Amniotic stem cell (primary cell): ENCODE measurements around the gene EVPL.

Experiments used
- DNase-seq: peaks from one replicate; lab custom pipeline; 2025; lab: John Stamatoyannopoulos, UW

The EVPL gene

DNA sequence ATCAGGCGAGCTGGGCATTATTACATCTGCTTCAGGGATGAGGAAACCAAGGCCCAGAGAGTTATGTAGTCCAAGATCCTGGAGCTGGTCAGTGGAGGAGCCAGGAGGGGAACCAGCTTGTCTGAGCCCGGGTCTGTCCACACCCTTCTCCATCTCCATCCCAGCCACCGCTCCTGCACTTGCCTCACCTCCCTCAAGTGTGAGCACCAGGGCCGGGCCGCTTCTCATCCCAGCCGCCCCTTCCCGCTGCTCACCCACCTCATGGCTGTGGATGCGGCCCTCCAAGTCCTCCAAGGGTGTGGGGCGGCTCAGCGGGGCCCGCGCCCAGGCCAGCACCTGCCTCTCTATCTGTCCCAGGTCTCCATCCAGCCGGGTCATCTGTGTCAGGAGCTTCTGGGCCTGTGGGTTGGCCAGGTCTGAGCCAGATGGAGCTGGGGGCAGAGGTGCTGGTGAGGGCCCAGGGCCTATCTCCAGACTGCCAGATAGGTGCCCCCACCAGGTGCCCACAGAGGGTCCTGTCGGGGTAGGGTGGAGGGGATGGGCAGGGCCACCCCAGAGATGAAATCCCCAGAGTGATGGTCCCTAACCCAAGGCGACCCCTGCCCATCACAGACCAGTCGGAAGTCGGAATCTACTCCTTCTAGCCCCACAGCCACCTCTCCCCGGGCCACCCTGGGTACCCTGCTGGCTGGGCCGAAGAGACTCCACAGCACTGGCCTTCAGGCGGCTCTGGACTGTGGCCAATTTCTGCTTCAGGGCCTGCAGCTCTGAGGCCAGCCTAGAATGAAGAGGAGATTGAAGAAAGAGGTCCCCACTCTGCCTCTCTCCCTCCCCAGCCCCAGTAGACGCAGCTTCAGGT, 9.4 kb downstream of the EVPL start:
- DNase-seq: no peak

DNA sequence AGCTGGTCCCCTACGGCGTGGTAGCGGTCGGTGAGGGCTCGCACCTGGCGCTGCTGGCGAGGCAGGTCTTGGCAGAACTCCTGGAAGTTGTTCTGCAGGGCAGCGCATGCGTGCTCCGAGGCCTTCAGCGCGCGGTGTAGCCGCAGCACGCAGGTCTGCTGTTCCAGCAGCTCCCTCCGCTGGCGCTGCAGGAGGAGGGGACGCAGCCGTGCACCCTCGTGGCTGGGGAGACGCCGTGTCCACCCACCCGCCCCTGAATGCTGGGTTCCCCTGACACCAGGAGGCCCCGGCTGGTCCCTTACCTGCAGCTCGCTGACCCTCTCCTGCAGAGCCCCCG, 12.2 kb downstream of the EVPL start:
- no peak for DNase-seq

DNA sequence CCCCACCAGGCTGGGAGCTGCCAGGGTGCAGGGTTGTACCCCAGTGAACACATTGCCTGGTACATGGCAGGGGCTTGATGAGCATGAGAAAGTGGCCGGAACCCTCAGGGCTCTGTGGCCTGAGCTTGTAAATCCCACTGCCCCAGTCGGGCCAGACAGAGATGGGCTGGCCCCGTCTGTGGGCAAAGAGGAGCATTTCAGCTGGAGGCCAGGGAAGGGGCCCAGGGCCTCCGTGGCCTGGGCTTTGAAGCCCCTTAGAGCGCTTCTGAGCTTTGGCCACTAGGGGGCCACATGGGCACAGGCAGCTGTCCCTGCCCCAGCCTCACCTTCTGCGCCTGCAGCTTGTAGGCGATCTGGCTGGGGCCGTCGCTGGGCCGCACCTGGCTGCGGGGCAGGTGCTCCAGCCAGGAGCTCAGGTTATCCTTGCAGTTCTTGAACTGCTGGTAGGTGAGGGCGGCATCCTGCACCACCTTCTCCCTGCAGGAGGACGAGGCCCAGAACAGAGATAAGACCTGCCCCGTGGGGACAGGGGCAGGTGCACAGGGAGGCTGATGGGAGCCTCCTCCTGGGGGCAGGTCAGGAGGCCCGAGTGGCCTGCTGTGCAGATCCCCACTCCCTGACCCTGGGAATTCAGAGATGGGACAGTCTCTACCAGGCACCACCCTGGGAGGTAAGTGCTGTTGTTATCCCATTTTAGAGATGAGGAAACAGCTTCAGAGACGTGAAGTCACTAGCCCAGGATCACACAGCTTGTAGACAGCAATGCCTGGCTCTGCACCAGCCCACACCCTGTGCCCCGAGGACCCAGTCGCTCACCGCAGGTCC, 12.8 kb downstream of the EVPL start:
- DNase-seq: no peak

DNA sequence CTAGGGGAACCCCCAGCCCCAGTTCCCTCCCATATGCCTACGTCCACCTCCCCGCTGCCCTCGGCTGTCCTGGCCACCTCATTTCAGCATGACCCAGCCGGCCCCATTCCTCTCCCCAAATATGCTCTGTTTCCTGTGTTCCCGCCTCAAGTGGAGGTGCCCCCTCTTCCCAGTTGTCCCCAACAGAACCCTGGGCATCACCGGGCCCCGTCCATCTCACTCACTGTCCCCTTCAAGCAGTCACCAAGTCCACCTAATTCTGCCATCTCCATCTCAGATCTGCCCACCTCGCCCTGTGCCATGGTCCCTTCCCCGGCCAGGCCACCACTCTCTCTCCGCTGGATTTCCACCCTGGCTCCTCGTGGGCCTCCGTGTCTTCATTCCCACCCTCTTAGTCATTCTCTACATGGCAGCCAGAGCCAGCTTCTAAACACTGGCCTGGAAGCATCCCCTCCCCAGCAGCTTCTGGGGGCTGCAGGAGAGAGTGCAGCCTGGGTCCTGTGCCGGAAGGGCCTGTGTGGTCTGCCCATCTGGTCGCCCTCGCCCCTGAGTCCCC, 13.7 kb downstream of the EVPL start:
- no peak for DNase-seq

DNA sequence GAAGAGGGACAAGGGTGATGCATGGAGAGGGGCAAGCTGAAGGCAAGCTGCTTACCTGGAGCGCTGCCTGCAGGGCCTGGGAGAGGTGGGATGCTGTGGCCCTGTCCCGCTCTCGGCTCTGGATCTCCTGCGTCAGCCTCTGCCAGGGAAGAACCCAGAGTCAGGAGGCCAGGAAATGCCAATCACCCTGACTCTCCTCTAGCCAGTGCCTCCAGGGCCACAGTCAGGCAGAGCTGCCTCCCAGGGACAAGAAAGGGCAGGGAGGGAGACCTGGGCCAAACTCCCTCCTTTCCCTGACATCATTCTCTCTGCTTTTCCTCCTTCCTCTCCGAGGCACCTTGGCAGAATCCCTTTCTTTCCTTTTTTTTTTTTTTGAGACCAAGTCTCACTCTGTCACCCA, 15.2 kb downstream of the EVPL start:
- no peak for DNase-seq

DNA sequence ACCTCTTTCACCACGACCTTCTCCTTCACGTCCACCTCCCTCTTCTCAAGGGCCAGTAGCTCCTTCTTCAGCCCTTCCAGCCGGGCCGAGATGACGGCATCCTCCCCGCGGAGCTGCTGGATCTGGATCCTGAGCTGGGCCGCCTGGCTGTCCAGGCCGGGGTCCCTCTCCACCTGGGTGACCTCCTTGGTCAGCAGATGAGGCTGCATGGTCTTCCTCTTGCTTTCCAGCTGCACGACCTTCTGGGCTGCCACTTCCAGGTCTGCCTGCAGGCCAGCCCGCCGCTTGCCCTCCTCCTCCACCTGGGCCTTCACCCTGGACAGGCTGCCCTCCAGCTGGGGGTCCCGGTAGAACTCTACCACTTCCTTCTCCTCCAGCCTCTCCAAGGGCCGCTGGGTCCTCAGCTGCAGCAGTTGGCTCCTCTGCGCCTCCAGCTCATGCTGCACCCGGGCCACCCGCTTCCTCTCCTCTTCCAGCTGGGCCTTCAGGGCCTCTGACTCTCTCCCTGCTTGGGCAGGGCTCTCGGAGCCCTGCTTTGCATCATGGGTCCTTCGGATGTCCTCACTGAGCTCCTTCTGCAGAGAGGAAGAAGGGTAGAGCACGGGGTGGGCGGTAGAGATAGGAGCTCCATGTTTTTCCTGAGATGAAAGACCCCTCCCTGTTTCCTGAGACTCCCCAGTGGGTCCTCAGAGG, 17.0 kb downstream of the EVPL start:
- no peak for DNase-seq

DNA sequence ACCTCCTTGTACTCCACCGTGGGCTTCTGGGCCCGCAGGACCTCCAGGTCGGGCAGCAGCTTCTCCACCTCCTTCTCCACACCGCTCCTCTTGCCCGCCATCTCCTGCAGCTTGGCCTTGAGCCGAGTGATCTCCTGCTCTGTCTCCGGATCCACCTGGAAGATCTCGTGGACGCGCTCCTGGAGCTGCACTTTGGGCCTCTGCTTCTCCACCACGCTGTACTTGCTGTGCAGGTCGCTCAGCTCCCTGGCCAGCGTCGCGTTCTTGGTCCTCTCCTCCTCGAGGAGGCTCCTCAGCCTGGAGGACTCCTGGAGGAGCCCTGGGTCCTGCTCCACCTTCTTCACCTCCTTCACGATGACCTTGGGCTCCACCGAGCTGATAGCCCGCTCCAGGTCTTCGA, 17.7 kb downstream of the EVPL start:
- DNase-seq: no peak

DNA sequence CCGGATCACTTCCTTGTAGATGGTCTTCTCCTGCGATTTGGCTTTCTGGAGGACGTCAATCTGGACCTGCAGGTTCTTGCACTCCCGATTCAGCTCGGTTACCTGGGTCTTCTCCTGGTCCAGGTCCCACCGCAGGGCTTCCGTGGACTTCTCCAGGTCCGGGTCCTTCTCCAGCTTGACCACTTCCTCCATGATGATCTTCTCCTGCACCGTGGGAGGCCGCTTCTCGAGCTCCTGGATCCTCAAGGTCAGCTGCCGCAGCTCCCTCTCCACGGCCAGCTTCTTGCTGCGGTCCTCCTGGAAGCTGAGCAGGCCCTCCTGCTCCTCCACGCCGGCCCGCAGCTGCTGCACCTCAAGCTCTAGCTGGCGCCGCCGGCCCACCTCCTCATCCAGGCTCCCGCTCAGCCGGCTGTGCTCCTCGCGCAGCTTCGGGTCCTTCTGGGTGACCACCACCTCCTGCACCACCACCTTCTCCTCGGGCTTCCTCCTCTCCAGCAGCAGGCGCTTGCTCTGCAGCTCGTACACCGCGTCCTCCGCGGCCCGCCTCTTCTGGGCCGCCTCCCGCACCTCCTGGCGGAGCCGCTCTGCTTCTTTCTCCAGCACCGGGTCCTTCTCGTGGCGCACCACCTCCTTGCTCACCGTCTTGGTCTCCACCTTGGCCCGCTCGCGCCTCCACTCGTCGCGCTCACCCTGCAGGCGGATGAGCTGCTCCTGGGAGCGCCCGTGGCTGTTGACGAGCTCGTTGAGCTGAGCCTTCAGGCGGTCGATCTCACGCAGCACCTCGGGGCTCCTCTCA, 18.3 kb downstream of the EVPL start:
- DNase-seq: no peak

DNA sequence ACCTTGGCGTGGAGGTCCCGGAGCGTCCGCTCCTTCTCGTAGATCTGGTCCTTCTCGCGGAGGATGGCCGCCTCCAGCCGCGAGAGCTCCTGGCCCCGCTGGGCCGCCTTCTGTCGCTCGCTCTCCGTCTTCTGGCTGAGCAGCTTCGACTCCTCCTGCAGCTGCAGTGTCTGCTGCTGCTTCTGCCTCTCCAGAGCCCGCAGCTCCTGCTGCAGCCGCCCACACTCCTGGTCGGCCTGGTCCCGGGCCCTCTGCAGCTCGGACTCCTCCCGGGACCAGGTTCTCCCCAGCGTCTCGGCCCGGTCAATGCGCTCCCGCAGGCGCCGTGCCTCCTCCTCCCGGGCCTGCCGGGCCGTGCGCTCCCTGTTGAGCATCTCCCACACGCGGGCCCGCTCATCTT, 18.9 kb downstream of the EVPL start:
- no peak for DNase-seq

DNA sequence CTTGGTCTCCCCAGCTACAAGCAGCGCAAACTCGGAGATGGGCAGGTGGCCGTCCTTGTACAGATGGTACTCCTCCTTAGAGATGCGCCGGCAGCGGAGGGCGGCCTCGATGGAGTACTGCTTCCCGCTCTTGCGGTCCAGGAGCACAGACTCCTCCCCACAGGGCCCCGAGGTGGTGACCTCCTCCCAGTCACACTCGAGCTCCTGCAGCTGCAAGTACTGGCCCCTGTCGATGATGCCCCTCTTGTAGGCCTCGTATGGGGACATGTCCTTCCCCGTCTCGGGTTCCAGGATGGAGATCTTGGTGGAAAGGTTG, 19.3 kb downstream of the EVPL start:
- DNase-seq: no peak

DNA sequence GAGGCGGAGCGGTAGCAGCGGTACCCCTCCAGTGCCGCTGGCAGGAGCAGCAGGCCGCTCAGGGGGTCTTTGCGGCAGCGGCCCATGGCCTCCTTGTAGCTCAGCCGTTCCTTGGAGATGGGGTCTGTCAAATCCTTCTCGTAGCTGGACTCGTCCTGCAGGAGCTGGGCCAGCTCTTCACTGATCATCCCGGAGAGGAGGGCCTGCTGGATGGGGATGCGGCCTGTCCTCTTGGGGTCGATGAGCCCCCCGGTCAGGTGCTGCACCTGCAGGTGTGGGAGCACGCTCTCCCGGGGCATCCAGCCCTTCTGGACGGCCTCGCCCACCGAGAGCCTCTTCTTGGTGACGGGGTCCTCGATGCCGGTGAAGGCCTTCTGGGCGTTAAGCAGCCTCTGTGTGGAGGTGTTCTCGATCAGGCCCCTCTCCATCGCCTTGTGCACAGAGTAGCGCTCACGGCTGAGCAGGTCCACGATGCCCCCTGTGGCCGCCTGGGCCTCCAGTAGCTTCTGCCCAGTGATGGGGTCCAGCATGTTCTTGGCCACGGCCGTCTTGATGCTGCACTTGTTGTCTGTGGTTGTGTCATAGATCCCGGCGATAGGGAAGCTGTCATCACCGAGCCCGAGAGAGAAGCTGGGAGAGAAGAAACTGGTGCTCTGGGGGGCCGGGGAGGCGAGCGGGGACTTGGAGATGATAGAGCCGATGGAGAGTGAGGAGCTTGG, 19.8 kb downstream of the EVPL start:
- DNase-seq: no peak

DNA sequence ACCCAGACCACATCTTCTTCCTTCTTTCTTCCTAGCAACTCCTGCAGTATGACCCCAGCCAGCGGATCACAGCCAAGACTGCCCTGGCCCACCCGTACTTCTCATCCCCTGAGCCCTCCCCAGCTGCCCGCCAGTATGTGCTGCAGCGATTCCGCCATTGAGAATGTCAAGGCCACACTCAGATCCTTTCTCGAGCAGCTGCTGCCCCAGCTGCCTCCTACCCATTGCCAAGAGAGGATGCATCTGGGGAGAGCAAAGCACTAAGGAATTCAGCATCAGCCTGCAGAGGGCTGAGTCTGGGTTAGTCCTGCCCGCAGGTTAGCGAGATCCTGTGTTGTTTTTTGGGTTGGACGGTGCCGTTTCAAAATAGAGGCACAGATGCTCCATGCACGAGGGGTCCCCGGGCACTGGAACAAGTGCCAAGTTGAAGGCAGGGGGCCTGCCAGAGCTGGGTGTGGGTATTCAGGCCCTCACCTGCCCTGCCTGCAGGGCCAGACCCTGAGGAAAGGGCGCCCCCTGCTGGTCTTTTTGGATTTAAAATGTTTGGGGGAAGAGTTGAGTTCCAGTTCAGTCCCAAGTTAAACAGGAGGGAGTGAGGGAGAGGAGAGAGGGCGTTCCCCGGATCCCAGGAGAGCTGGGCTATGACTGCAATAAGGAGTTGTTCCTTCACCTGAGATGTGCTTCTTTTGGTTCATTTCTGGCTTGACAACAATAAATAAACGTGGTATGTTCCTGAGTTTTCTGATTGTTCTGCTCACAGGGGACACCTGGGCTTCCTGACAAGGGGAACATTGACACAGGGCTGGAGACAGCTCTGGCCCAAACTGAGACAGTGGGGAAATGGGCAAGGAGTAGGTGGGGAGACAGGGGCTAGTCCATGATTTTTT, 21.6 kb downstream of the EVPL start:
- DNase-seq: no peak

DNA sequence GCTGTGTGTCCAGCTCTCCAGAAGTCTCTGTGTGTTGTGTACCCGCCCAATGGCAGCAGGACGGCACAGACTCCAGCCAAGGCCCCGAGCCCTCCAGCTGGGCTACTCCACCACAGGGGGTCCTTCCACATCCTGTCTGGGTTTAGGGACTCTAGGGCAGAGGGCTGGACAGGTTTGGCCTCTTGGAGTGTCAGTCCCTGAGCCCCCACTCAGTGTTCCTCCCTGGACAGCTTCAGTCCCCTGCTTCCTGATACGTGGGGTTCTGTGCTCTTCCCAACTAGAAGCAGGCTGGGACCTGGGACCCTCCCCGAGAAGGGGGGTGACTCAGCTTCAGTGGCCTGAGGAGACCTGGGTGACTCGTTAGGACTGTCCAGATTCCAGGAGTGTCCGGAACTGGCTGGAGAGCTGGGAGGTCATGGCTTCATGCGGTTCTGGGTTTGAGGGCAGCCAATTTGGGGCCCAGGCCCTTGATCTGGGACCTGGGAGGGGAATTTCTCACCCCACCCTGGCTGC, 22.3 kb downstream of the EVPL start:
- DNase-seq: no peak

DNA sequence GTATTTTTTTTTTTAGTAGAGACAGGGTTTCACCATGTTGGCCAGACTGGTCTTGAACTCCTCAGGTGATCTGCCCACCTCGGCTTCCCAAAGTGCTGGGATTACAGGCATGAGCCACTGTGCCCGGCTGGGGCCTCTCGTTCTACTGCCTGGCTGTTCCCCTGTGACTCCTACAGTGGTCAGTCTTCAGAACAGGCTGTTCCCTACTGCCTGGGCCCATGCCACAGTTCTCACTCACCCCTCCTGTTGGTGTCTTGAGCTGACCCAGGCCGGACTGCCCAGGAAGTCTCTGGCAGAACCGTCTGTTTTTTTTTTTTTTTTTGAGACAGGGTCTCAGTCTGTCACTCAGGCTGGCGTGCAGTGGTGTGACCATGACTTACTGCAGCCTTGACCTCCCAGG, 23.2 kb downstream of the EVPL start:
- DNase-seq: no peak

DNA sequence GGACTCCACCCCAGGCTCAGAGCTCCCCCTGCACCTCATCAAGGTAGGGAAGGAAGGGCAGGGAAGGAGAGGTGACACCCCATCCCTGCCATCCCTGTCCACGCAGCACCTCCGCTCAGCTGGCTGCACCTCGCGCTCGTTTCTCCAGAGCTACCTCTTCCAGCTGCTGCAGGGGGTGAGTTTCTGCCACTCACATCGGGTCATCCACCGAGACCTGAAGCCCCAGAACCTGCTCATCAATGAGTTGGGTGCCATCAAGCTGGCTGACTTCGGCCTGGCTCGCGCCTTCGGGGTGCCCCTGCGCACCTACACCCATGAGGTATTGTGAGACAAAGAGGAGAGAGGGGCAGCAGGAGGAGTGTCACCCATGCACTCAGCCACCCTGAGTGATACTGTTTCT, 25.0 kb downstream of the EVPL start:
- DNase-seq: no peak

DNA sequence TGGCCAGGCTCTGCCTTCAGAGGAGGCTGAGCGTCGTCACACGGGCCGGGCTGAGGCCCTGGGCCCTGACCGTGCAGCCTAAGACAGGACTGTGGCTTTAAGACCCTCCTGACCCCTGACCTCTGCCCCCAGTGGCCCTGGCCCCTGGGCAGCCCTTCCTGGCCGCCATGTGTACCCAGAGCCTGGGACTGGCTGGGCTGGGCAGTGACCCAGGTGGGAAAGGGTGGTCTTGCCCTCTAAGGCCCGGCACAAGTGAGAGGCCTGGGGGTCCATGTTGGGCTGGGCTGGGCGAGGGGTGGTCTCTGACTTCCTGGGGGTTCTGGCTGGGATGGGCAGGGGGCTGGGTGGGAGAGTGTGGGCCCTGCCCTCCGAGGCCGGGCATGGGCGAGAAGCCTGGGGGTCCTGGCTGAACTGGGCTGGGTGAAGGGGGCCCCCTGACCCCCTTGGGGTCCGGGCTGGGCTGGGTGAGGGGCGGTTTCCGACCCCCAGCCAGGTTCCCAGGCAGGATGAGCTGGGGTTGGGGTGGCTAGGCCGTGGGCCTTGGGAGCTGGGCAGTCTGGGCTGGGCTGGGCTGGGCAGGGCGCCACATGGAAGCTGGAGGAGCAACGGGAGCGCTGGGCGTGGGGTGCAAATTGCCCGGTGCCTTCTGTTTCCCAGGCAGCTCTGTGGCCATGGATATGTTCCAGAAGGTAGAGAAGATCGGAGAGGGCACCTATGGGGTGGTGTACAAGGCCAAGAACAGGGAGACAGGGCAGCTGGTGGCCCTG, 26.2 kb downstream of the EVPL start, which contains the start of gene CDK3:
TSS of gene CDK3 (plus strand) at position 101 of the 767 bp plus-strand sequence. CDS start at position 672, 571 bp downstream.
- DNase-seq: no peak

DNA sequence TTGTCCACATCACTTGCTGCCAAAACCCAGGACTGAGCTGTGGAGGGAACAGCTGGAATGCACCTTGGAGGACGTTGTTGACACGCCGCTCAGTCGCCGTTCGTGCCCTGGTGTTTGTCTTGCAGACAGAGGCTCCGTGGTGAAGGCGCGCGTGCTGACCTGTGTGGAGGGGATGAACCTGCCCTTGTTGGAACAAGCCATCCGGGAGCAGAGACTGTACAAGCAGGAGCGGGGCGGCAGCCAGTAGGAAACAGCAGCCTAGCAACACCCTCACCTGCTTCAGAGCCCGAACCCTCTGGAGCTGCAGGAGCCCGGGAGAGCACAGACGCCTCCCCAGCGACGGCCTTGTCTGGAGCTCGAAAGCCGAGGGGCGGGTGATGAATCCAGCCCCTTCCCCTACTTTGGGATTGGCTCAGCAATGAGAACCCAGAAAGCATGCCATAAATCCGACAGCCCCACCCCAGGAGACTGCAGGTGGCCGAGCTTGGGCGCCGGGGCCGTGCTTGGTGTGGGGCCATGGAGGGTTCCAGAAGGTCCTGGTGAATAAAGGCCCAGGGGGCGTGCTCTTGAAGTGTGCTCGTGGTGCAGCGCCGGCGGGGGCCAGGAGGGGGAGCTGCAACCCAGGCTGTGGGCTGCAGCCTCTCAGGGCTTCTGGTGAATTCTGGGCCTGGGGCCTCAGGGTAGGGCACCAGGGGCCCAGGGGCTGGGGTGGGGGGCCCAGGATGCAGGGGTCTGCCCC, 26.9 kb downstream of the EVPL start:
- DNase-seq: no peak

DNA sequence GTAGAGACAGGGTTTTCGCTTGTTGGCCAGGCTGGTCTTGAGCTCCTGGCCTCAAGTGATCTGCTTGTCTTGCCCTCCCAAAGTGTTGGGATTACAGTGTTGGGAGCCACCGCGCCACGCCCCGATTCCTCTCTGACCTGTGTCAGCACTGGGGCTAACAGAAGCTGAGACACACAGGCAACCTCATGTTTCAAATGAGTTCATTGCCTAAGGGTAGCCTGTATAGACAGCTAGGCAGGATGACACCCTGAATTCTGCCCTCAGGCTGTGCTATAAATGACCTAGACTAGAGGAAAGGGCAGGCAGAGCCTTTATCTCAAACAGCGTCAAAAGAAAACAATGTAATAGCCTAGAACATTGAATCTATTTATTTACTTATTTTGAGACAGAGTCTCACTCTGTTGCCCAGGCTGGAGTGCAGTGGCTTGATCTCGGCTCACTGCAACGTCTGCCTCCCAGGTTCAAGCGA, 28.7 kb downstream of the EVPL start:
- DNase-seq: no peak
